ENCODE results near the gene BTAF1. TPM values are rescaled to one million over a fixed set of nuclear protein-coding genes. Genes with fewer than 3 reads are reported as not detected.
A peak's percentile ranks its signal among the peaks of the same experiment; 100 is the strongest.

BTAF1 gene
- total RNA-seq, 1 experiment from 2014 or later = 37.0 TPM

DNA sequence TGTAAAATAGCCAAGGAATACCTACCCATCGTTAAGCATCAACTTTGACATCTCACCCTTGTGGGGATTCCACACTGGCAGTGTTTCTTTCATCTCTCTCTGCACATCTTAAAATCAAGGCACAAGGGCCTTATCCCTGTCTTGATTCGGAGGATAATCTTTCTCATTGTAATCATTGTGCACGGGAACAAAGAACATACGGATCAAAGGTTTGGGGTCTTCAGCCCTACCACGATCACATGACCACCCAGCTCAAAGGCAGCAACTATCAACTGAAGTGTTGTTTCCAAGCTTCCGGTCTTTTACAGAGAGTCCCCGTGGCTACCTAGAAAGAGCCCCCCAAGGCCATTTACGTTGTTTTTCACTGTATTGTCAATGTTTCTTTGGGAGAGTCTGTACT, 26.1 kb upstream of the BTAF1 start:
- no peak for DNase-seq (ENCODE audit: unreplicated experiment)
- BruUV-seq (replicated peaks) = no TSS peak

DNA sequence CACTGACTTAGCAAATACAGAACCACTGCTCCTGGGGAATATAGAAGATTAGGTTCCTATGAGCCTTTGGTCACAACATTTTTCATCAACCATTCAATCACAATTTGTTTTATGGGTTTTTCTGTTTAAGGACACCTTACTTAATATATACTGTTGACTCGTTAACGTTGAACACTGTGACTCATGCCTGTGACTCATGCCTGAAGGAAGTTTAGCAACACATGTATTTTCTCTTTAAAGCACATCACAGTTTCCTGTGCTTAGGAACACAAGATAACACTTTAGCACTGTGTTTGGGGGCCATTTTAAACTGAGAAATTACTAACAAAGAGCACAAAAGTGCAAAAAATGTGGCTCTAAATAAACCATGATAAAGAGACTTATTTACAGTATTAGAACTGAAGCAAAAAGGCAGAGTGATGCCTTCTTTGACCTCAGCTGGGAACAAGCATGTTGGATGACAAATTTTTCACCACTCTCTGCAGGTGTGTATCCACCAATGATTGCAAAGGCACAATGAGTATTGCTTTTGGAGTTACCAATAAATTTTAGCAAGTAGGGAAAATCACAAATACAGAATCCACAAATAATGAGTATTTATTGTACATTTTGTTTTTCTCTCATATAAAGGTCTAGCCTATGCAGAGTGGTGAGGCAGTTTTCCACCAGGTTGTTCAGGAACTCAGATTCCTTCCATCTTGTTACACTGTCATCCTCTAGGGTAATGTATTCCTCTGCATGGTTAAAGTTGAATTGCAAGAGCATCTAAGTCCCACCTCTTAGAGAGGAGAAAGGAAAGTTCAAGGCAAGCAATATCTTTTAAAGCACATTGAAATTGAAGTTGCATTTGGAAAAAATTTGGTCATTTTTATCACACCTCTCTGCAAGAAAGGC, 21.5 kb upstream of the BTAF1 start:
- BruUV-seq (replicated peaks) = no TSS peak
- TF ChIP-seq, protein P1, sequence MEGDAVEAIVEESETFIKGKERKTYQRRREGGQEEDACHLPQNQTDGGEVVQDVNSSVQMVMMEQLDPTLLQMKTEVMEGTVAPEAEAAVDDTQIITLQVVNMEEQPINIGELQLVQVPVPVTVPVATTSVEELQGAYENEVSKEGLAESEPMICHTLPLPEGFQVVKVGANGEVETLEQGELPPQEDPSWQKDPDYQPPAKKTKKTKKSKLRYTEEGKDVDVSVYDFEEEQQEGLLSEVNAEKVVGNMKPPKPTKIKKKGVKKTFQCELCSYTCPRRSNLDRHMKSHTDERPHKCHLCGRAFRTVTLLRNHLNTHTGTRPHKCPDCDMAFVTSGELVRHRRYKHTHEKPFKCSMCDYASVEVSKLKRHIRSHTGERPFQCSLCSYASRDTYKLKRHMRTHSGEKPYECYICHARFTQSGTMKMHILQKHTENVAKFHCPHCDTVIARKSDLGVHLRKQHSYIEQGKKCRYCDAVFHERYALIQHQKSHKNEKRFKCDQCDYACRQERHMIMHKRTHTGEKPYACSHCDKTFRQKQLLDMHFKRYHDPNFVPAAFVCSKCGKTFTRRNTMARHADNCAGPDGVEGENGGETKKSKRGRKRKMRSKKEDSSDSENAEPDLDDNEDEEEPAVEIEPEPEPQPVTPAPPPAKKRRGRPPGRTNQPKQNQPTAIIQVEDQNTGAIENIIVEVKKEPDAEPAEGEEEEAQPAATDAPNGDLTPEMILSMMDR (IDR thresholded peaks at IDR 0.05; ENCODE audit: unreplicated experiment) = no peak
- peak overlapping the region; percentile 85 for H3K27ac Mint-ChIP-seq (ENCODE audit: low read depth, unreplicated experiment)
- no peaks in the 10 kb centered on the region for H3K36me3 Mint-ChIP-seq (ENCODE audit: insufficient read depth, unreplicated experiment)
- no peak overlapping the region for H3K4me3 Mint-ChIP-seq (ENCODE audit: unreplicated experiment)
- ChIA-PET CTCF (interaction anchor here (0.7 kb wide), 1 partner anchor 17 kb away, joined by 4 read pairs; no protein-coding TSS in a partner anchor), POLR2A (interaction anchor here (3.0 kb wide), 1 partner anchor 22 kb away, joined by 12 read pairs; the partner anchor contains the start of gene BTAF1)
- intact Hi-C loops (cut with micrococcal nuclease) = no loop called here
- peaks cover 19% of the 10 kb centered on the region for H3K4me1 Mint-ChIP-seq (ENCODE audit: insufficient read depth, unreplicated experiment)
- H3K27me3 Mint-ChIP-seq (ENCODE audit: insufficient read depth, unreplicated experiment) = no peaks in the 10 kb centered on the region
- DNase-seq (ENCODE audit: unreplicated experiment) = peak; percentile 93
- H3K9me3 Mint-ChIP-seq (ENCODE audit: unreplicated experiment) = no peaks in the 10 kb centered on the region

More for the DNA sequence above, 26.1 kb upstream of the BTAF1 start:
- ChIA-PET CTCF (interaction anchor here (0.6 kb wide), 1 partner anchor 17 kb away, joined by 3 read pairs; no protein-coding TSS in a partner anchor), POLR2A (no interaction called here)
- Mint-ChIP-seq H3K27ac (ENCODE audit: low read depth, unreplicated experiment) (no peak overlapping the region), H3K36me3 (ENCODE audit: insufficient read depth, unreplicated experiment) (no peaks in the 10 kb centered on the region), H3K4me1 (ENCODE audit: insufficient read depth, unreplicated experiment) (peaks cover 18% of the 10 kb centered on the region), H3K4me3 (ENCODE audit: unreplicated experiment) (no peak overlapping the region), H3K9me3 (ENCODE audit: unreplicated experiment) (no peaks in the 10 kb centered on the region), H3K27me3 (ENCODE audit: insufficient read depth, unreplicated experiment) (no peaks in the 10 kb centered on the region)
- intact Hi-C loops (cut with micrococcal nuclease) = no loop called here
- TF ChIP-seq, protein P1 (IDR thresholded peaks at IDR 0.05; ENCODE audit: unreplicated experiment) = no peak

DNA sequence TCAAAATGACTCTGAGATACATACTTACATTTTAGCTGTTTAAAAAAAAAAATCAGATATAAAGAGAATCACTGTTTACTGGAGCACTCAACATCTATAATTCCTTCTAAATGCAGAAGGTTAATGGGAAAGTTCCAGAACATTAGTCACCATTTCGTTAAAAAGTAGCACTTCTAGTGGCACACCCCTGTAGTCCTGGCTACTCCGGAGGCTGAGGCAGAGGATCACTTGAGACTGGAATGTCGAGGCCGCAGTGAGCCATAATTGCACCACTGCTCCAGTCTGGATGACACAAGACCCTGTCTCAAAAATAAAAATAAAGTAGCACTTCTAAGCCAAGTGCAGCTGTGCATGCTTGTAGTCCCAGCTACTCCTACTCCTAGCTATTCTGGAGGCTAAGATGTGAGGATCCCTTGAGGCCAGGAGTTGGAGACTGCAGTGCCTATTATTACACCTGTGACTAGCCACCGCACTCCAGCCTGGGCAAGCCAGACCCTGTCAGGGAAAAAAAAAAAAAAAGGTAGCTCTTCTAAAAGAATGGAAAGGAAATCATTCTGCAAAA, 16.5 kb upstream of the BTAF1 start:
- peak overlapping the region; percentile 76 for H3K4me3 Mint-ChIP-seq (ENCODE audit: unreplicated experiment)
- BruUV-seq (replicated peaks) = no TSS peak
- intact Hi-C loops (cut with micrococcal nuclease) = no loop called here
- no peaks in the 10 kb centered on the region for H3K9me3 Mint-ChIP-seq (ENCODE audit: unreplicated experiment)
- TF ChIP-seq, protein P1 (IDR thresholded peaks at IDR 0.05; ENCODE audit: unreplicated experiment) = no peak
- POLR2A ChIA-PET = interaction anchor here (0.6 to 3.1 kb wide), 4 partner anchors 16 to 148 kb away, joined by 3 to 41 read pairs (median 6); partner anchors contain the start of genes BTAF1 and TNKS2
- no peaks in the 10 kb centered on the region for H3K27me3 Mint-ChIP-seq (ENCODE audit: insufficient read depth, unreplicated experiment)
- H3K36me3 Mint-ChIP-seq (ENCODE audit: insufficient read depth, unreplicated experiment) = no peaks in the 10 kb centered on the region
- no peak overlapping the region for H3K27ac Mint-ChIP-seq (ENCODE audit: low read depth, unreplicated experiment)
- CTCF ChIA-PET = interaction anchor here (0.6 to 1.2 kb wide), 4 partner anchors 8 to 150 kb away, joined by 3 read pairs; no protein-coding TSS in a partner anchor
- peaks cover 10% of the 10 kb centered on the region for H3K4me1 Mint-ChIP-seq (ENCODE audit: insufficient read depth, unreplicated experiment)
- DNase-seq (ENCODE audit: unreplicated experiment) = no peak

DNA sequence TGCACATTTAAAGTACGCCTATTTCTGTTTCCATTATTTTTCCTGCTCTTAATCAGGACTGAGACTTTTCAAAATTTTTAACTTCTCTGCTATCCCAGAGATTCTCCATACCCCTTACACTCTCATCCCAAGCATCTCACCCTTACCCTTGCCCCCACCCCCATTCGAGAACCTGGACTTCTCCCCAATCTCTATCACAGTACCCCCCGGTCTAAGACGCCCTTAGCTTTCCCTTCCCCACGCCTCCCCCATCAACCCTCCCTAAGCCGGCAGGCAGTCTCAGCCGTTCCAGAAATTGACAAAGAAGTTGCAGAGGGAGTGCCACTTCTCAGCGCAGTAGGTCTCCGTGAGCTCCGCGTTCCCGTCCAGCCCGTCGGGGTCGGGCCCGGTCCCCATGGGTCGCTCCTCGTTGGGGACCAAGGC, 15.6 kb upstream of the BTAF1 start:
- intact Hi-C loops (cut with micrococcal nuclease) = no loop called here
- ChIA-PET CTCF (interaction anchor here (0.6 to 1.4 kb wide), 8 partner anchors 9 to 530 kb away, joined by 3 to 5 read pairs (median 3); partner anchors contain the start of genes BTAF1 and TNKS2), POLR2A (interaction anchor here (0.6 to 3.1 kb wide), 10 partner anchors 11 to 149 kb away, joined by 3 to 41 read pairs (median 6); partner anchors contain the start of genes BTAF1 and TNKS2)
- Mint-ChIP-seq H3K27me3 (ENCODE audit: insufficient read depth, unreplicated experiment) (no peaks in the 10 kb centered on the region), H3K4me3 (ENCODE audit: unreplicated experiment) (peak overlapping the region; percentile 76), H3K36me3 (ENCODE audit: insufficient read depth, unreplicated experiment) (no peaks in the 10 kb centered on the region), H3K9me3 (ENCODE audit: unreplicated experiment) (no peaks in the 10 kb centered on the region), H3K27ac (ENCODE audit: low read depth, unreplicated experiment) (no peak overlapping the region), H3K4me1 (ENCODE audit: insufficient read depth, unreplicated experiment) (peaks cover 6% of the 10 kb centered on the region)
- TF ChIP-seq, protein P1 (IDR thresholded peaks at IDR 0.05; ENCODE audit: unreplicated experiment) = no peak
- DNase-seq (ENCODE audit: unreplicated experiment) = no peak
- BruUV-seq (replicated peaks) = no TSS peak
